ENCODE data around the gene UFL1.

Gene UFL1

GRCh38 chr6:96576221-96576620 lies 54.6 kb downstream of the UFL1 start:
- DNase-seq: no peak

- DNase-seq: no peak
These were observed 60.4 kb downstream of the UFL1 start for GRCh38 chr6:96582021-96582420.

DNA sequence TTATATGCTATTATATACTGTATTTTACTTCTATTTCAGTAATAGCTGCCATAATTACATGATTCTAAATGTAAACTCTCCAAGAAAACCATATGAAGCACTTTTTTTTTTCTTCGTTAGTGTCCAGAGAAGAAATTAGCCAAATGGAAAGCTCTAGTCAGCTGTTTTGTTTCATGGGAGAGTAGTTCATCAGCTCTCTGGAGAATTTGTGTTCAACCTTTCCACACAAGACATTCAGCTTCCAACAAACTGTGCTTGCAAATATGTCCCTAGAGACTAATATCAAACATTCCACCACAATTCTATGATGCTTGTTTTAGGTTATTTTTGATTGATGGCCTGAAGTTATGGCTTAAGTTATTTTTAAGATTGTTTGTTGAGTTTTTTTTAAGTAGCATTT lies 60.8 kb downstream of the UFL1 start:
- no peak for DNase-seq

DNA sequence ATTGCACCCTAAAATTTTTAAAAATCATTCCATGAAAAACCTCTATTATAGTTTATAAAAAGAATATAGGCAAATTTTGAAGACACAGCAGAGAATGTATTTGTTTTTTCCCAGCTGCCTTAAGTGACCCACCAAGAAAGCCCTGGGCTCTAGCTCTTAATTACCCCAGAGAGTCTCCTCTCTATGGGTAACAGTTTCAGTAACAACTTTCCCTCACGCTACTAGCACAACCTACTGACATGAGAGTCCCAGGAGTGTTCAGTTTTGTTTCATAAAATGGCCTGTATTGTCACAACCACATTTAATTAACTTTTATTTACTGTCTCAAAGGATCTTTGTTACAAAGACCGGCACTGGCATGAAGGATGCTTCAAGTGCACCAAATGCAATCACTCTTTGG lies 82.8 kb downstream of the UFL1 start:
- DNase-seq: no peak
